Measurements from ENCODE around the gene BRINP3. TPM values are rescaled to one million over a fixed set of nuclear protein-coding genes. Genes with fewer than 3 reads are reported as not detected.
A peak's percentile ranks its signal among the peaks of the same experiment; 100 is the strongest.

Gene BRINP3
- total RNA-seq, 1 donor from 2014 or later = 0.77 TPM

- no peaks in the 10 kb centered on the region for H3K4me1 Mint-ChIP-seq
- DNase-seq (ENCODE audit: low read depth, low spot score) = no peak
- H3K36me3 Mint-ChIP-seq (ENCODE audit: low read depth) = no peaks in the 10 kb centered on the region
- no peaks in the 10 kb centered on the region for H3K27me3 Mint-ChIP-seq (ENCODE audit: low read depth)
- H3K9me3 Mint-ChIP-seq = peaks cover under 1% of the 10 kb centered on the region
- TF ChIP-seq CTCF (conservative IDR thresholded peaks at IDR 0.05) = no peak
- no peak overlapping the region for H3K4me3 Mint-ChIP-seq
- H3K27ac Mint-ChIP-seq (ENCODE audit: unreplicated experiment) = no peak overlapping the region
Measured at GRCh38 chr1:190207733-190208132, 269.9 kb downstream of the BRINP3 start.

- Mint-ChIP-seq H3K36me3 (ENCODE audit: low read depth) (no peaks in the 10 kb centered on the region), H3K4me3 (no peak overlapping the region), H3K4me1 (no peaks in the 10 kb centered on the region), H3K9me3 (peaks cover 10% of the 10 kb centered on the region), H3K27me3 (ENCODE audit: low read depth) (no peaks in the 10 kb centered on the region), H3K27ac (ENCODE audit: unreplicated experiment) (no peak overlapping the region)
- no peak for TF ChIP-seq CTCF (conservative IDR thresholded peaks at IDR 0.05)
- DNase-seq (ENCODE audit: low read depth, low spot score) = no peak
Measured at GRCh38 chr1:190205713-190206112, 272.0 kb downstream of the BRINP3 start.

- Mint-ChIP-seq H3K4me3 (no peak overlapping the region), H3K36me3 (ENCODE audit: low read depth) (peaks cover 3% of the 10 kb centered on the region), H3K27ac (ENCODE audit: unreplicated experiment) (no peak overlapping the region), H3K4me1 (peaks cover 6% of the 10 kb centered on the region), H3K27me3 (ENCODE audit: low read depth) (no peaks in the 10 kb centered on the region), H3K9me3 (peaks cover 13% of the 10 kb centered on the region)
- no peak for DNase-seq (ENCODE audit: low read depth, low spot score)
- TF ChIP-seq CTCF (conservative IDR thresholded peaks at IDR 0.05) = no peak
Measured at GRCh38 chr1:190196020-190196419, 281.6 kb downstream of the BRINP3 start.

GRCh38 chr1:190193508-190194115 is 284.1 kb downstream of the BRINP3 start:
- peak overlapping the region; percentile 44 for H3K27ac Mint-ChIP-seq (ENCODE audit: unreplicated experiment)
- H3K27me3 Mint-ChIP-seq (ENCODE audit: low read depth) = no peaks in the 10 kb centered on the region
- H3K4me3 Mint-ChIP-seq = no peak overlapping the region
- peaks cover 6% of the 10 kb centered on the region for H3K4me1 Mint-ChIP-seq
- H3K36me3 Mint-ChIP-seq (ENCODE audit: low read depth) = peaks cover under 1% of the 10 kb centered on the region
- TF ChIP-seq CTCF (conservative IDR thresholded peaks at IDR 0.05) = no peak
- DNase-seq (ENCODE audit: low read depth, low spot score) = no peak
- H3K9me3 Mint-ChIP-seq = peaks cover under 1% of the 10 kb centered on the region

GRCh38 chr1:190192627-190193026 is 285.0 kb downstream of the BRINP3 start:
- peaks cover 6% of the 10 kb centered on the region for H3K4me1 Mint-ChIP-seq
- no peak for TF ChIP-seq CTCF (conservative IDR thresholded peaks at IDR 0.05)
- DNase-seq (ENCODE audit: low read depth, low spot score) = no peak
- H3K36me3 Mint-ChIP-seq (ENCODE audit: low read depth) = no peaks in the 10 kb centered on the region
- H3K9me3 Mint-ChIP-seq = no peaks in the 10 kb centered on the region
- H3K27me3 Mint-ChIP-seq (ENCODE audit: low read depth) = no peaks in the 10 kb centered on the region
- H3K27ac Mint-ChIP-seq (ENCODE audit: unreplicated experiment) = no peak overlapping the region
- H3K4me3 Mint-ChIP-seq = no peak overlapping the region

All from neural crest cell (in vitro differentiated cells).